Vagina (tissue), 2 donors: ENCODE data around the gene KCNK16. TPM values are rescaled to one million over a fixed set of nuclear protein-coding genes. Genes with fewer than 3 reads are reported as not detected.

Experiments
- DNase-seq, 2 donors: peaks; one replicate each; pipeline ENCODE4 v3.0.0-alpha.2; 2017; ENCODE audit errors: extremely low spot score in 2 of 2
- H3K27ac ChIP-seq: fragments of 200-600 bp; sonication (generic); one replicate; pipeline ENCODE4 v1.5.1; 2019
- H3K27me3 ChIP-seq: fragments of 200-600 bp; sonication (generic); one replicate; pipeline ENCODE4 v1.5.1; 2019
- H3K36me3 ChIP-seq, 2 donors: fragments of 200-600 bp; sonication (generic); one replicate each; pipeline ENCODE4 v1.5.1; 2017 to 2019
- H3K4me1 ChIP-seq: fragments of 200-600 bp; sonication (generic); one replicate; pipeline ENCODE4 v1.5.1; 2019
- H3K4me3 ChIP-seq, 2 donors: fragments of 200-600 bp; sonication (generic); 1 replicate in 1 of 2; 2 replicates in 1 of 2; pipeline ENCODE4 v1.5.1; 2016 to 2019
- H3K9me3 ChIP-seq: fragments of 200-600 bp; sonication (generic); one replicate; pipeline ENCODE4 v1.5.1; 2019
- POLR2A ChIP-seq, 2 donors: fragments of 450-650 bp; IDR thresholded peaks; one replicate each; pipeline ENCODE4 v1.6.1; 2017; ENCODE audit warnings: antibody characterized with exemption in 2 of 2, mild to moderate bottlenecking in 2 of 2, moderate library complexity in 2 of 2
- POLR2AphosphoS5 ChIP-seq, 2 donors: sonication (generic); formaldehyde crosslinking; IDR thresholded peaks; one replicate each; pipeline ENCODE4 v1.9.0; 2017; ENCODE audit warnings: antibody characterized with exemption in 2 of 2, mild to moderate bottlenecking in 2 of 2, low read depth in 1 of 2; ENCODE audit not compliant: insufficient read depth in 1 of 2
- intact Hi-C: fragments of 100-400 bp; cut with DNase I; formaldehyde crosslinking; loops from one replicate; pipeline ENCODE4 v1.15.1; 2023
- total RNA-seq: library from RNA; depleted of rRNA; stranded (reverse); fragments of >200 nt; gene quantifications from one replicate; pipeline ENCODE4 v1.2.3, GENCODE V29; 2016
- TF ChIP-seq, protein P1 (sequence below), 3 experiments: fragments of 450-650 bp in 2 of 3; fragments of 200-600 bp in 1 of 3; sonication (generic) in 1 of 3; IDR thresholded peaks; one replicate each; pipeline ENCODE4 v1.5.1; 2017 to 2019; ENCODE audit warnings: antibody characterized with exemption in 3 of 3, mild to moderate bottlenecking in 2 of 3, moderate library complexity in 2 of 3

The KCNK16 gene
- total RNA-seq, 1 donor from 2014 or later, result not detected

DNA sequence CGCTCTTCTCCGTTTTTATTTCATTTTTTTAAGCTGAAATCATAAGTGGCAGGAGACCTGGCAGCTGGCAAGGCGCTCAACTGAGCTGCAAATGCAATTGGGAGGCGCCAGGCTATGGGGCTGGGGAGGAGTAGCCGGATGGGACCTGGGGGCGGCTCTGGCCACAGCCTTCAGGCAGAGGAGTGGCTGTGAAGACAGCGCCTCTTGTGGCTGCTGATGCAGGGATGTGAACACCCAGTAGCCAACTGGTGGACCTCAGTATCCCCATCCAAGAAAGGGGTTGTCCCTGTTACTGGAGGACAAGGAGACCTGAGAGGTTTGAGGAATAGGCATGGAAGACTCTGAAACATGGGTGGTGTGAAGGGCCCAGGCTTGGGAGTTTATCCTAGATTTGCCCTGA, 20.9 kb downstream of the KCNK16 start:
- intact Hi-C loops, result loop anchor here (5.0 kb wide), 1 partner anchor 134 kb away; no protein-coding TSS in a partner anchor
- Histone ChIP-seq H3K36me3 (no peaks in the 10 kb centered on the region), H3K4me3 (no peak overlapping the region), H3K27ac (no peak overlapping the region), H3K4me1 (peaks cover 6% of the 10 kb centered on the region), H3K9me3 (no peaks in the 10 kb centered on the region), H3K27me3 (no peaks in the 10 kb centered on the region)
- no peak for TF ChIP-seq POLR2AphosphoS5 (IDR thresholded peaks at IDR 0.05; ENCODE audit: insufficient read depth in 1 of 2, low read depth in 1 of 2)
- no peak for TF ChIP-seq POLR2A (IDR thresholded peaks at IDR 0.05)
- TF ChIP-seq, protein P1, sequence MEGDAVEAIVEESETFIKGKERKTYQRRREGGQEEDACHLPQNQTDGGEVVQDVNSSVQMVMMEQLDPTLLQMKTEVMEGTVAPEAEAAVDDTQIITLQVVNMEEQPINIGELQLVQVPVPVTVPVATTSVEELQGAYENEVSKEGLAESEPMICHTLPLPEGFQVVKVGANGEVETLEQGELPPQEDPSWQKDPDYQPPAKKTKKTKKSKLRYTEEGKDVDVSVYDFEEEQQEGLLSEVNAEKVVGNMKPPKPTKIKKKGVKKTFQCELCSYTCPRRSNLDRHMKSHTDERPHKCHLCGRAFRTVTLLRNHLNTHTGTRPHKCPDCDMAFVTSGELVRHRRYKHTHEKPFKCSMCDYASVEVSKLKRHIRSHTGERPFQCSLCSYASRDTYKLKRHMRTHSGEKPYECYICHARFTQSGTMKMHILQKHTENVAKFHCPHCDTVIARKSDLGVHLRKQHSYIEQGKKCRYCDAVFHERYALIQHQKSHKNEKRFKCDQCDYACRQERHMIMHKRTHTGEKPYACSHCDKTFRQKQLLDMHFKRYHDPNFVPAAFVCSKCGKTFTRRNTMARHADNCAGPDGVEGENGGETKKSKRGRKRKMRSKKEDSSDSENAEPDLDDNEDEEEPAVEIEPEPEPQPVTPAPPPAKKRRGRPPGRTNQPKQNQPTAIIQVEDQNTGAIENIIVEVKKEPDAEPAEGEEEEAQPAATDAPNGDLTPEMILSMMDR (IDR thresholded peaks at IDR 0.05), result no peak
- DNase-seq, result no peak

GRCh38 chr6:39300739-39301138, 21.8 kb downstream of the KCNK16 start:
- TF ChIP-seq POLR2AphosphoS5 (IDR thresholded peaks at IDR 0.05; ENCODE audit: insufficient read depth in 1 of 2, low read depth in 1 of 2), result no peak
- TF ChIP-seq, protein P1 (IDR thresholded peaks at IDR 0.05), result no peak
- TF ChIP-seq POLR2A (IDR thresholded peaks at IDR 0.05), result no peak
- Histone ChIP-seq H3K27ac (no peak overlapping the region), H3K9me3 (no peaks in the 10 kb centered on the region), H3K27me3 (no peaks in the 10 kb centered on the region), H3K4me3 (no peak overlapping the region), H3K36me3 (no peaks in the 10 kb centered on the region), H3K4me1 (peaks cover 14% of the 10 kb centered on the region)
- no peak for DNase-seq
- intact Hi-C loops, result loop anchor here (5.0 kb wide), 1 partner anchor 133 kb away; no protein-coding TSS in a partner anchor

DNA sequence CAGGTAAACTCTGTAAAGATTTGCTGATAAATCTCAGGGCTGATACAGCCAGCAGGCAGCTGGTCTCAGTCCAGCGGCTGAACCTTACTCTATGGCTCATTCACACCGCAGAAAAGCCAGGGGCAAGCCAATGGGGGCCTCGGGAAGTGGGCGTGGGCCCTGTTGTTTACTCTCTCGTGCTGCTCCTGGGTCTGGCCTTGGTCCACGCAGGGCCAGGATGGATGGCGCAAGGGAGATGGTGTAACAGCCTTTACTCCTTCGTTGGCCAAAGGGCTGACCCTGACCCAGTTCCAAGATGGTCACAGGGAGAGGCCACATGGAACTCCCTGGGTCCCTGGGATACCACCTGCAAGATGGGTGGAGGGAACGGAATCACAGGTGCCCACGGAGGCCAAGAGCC, 24.4 kb downstream of the KCNK16 start:
- no peak overlapping the region for H3K4me3 ChIP-seq
- H3K36me3 ChIP-seq, result no peaks in the 10 kb centered on the region
- no peak overlapping the region for H3K27ac ChIP-seq
- H3K4me1 ChIP-seq, result peaks cover 18% of the 10 kb centered on the region
- H3K27me3 ChIP-seq, result no peaks in the 10 kb centered on the region
- intact Hi-C loops, result no loop called here
- H3K9me3 ChIP-seq, result no peaks in the 10 kb centered on the region
- DNase-seq, result no peak
- no peak for TF ChIP-seq POLR2AphosphoS5 (IDR thresholded peaks at IDR 0.05; ENCODE audit: insufficient read depth in 1 of 2, low read depth in 1 of 2)
- no peak for TF ChIP-seq POLR2A (IDR thresholded peaks at IDR 0.05)
- TF ChIP-seq, protein P1 (IDR thresholded peaks at IDR 0.05), result no peak

GRCh38 chr6:39296745-39297640, 25.5 kb downstream of the KCNK16 start:
- DNase-seq, result no peak
- intact Hi-C loops, result no loop called here
- Histone ChIP-seq H3K9me3 (no peaks in the 10 kb centered on the region), H3K36me3 (no peaks in the 10 kb centered on the region), H3K27ac (no peak overlapping the region), H3K4me3 (no peak overlapping the region), H3K4me1 (peaks cover 18% of the 10 kb centered on the region), H3K27me3 (no peaks in the 10 kb centered on the region)
- TF ChIP-seq POLR2AphosphoS5 (IDR thresholded peaks at IDR 0.05; ENCODE audit: insufficient read depth in 1 of 2, low read depth in 1 of 2), result peak in 1 of 2 donors; percentile 28
- no peak for TF ChIP-seq POLR2A (IDR thresholded peaks at IDR 0.05)

- peaks cover 18% of the 10 kb centered on the region for H3K4me1 ChIP-seq
- no peak overlapping the region for H3K27ac ChIP-seq
- no peak for DNase-seq
- H3K36me3 ChIP-seq, result no peaks in the 10 kb centered on the region
- no peaks in the 10 kb centered on the region for H3K9me3 ChIP-seq
- TF ChIP-seq, protein P1 (IDR thresholded peaks at IDR 0.05), result no peak
- no peak for TF ChIP-seq POLR2A (IDR thresholded peaks at IDR 0.05)
- no peak for TF ChIP-seq POLR2AphosphoS5 (IDR thresholded peaks at IDR 0.05; ENCODE audit: insufficient read depth in 1 of 2, low read depth in 1 of 2)
- no peak overlapping the region for H3K4me3 ChIP-seq
- no peaks in the 10 kb centered on the region for H3K27me3 ChIP-seq
- intact Hi-C loops, result no loop called here
These were observed 26.9 kb downstream of the KCNK16 start for GRCh38 chr6:39295611-39296011.
